GM12878 (cell line): ENCODE data around the gene PDZD2. TPM values are rescaled to one million over a fixed set of nuclear protein-coding genes. Genes with fewer than 3 reads are reported as not detected.

Experiments used
- ATAC-seq: fragments of 200-7000 bp; cut with Tn5 transposase; 3 replicates; pipeline ENCODE4 v1.9.1; 2020; ENCODE audit warnings: mild to moderate bottlenecking, moderate library complexity
- BruUV-seq: library from RNA; stranded (reverse); fragments of 400-500 nt; replicated peaks from 2 replicates; lab custom pipeline; 2021; lab: Mats Ljungman, UMichigan
- CTCF ChIA-PET: fragments of 300-600 bp; sonication (Branson Sonifier 250); formaldehyde crosslinking; extraction: SDS; loops from one replicate; lab custom pipeline; 2021; ENCODE audit warnings: inconsistent platforms; lab: Yijun Ruan, JAX
- POLR2A ChIA-PET: fragments of 350-600 bp; formaldehyde crosslinking; extraction: SDS; loops from one replicate; lab custom pipeline; 2021; ENCODE audit warnings: inconsistent platforms; lab: Charles Lee
- RAD21 ChIA-PET: fragments of 300-600 bp; sonication (Branson Sonifier 250); formaldehyde crosslinking; loops from one replicate; lab custom pipeline; 2023; ENCODE audit warnings: antibody characterized with exemption; ENCODE audit not compliant: unreplicated experiment; lab: Charles Lee
- SMC1A ChIA-PET: fragments of 300-600 bp; sonication (Branson Sonifier 250); formaldehyde crosslinking; loops from one replicate; lab custom pipeline; 2023; ENCODE audit not compliant: unreplicated experiment, uncharacterized antibody; lab: Charles Lee
- DNase-seq: peaks from one replicate; pipeline ENCODE4 v3.0.0-alpha.2; 2011; ENCODE audit warnings: low read depth, low spot score
- FAIRE-seq: peaks from 3 replicates; lab custom pipeline; 2011; peaks lifted over from hg19 to GRCh38; lab: Jason Lieb, UNC
- H2AFZ ChIP-seq: 2 replicates; pipeline ENCODE4 v1.6.0; 2011; ENCODE audit warnings: low read depth, low read length, control low read depth; ENCODE audit not compliant: control insufficient read depth
- H3K27ac ChIP-seq: 2 replicates; pipeline ENCODE4 v1.5.1; 2011; ENCODE audit warnings: control low read depth; ENCODE audit not compliant: control insufficient read depth, insufficient read depth
- H3K27me3 ChIP-seq, 2 experiments: replicated peaks in 1 of 2; 2 replicates each; pipeline versions ENCODE4 v1.6.0 to v1.6.1; 2011; ENCODE audit warnings: low read length in 1 of 2; ENCODE audit not compliant: control insufficient read depth in 2 of 2, insufficient read depth in 2 of 2
- H3K36me3 ChIP-seq, 2 experiments: 2 replicates each; pipeline ENCODE4 v1.5.1; 2011; ENCODE audit warnings: low read length in 1 of 2; ENCODE audit not compliant: control insufficient read depth in 2 of 2, insufficient read depth in 2 of 2
- H3K4me1 ChIP-seq: 2 replicates; pipeline ENCODE4 v1.6.1; 2011; ENCODE audit warnings: mild to moderate bottlenecking, low read length, moderate library complexity, mixed read lengths; ENCODE audit not compliant: control insufficient read depth, insufficient read depth
- H3K4me2 ChIP-seq: 2 replicates; pipeline ENCODE4 v1.6.0; 2011; ENCODE audit warnings: control low read depth; ENCODE audit not compliant: control insufficient read depth, insufficient read depth
- H3K4me3 ChIP-seq: fragments of 200-600 bp; sonication (generic); 2 replicates; pipeline ENCODE4 v1.5.1; 2016
- H3K79me2 ChIP-seq: 2 replicates; pipeline ENCODE4 v1.6.0; 2011; ENCODE audit warnings: low read length; ENCODE audit not compliant: control insufficient read depth, insufficient read depth
- H3K9ac ChIP-seq: 2 replicates; pipeline ENCODE4 v1.8.0; 2011; ENCODE audit warnings: low read length, control low read depth, mixed read lengths; ENCODE audit not compliant: control insufficient read depth, insufficient read depth
- H3K9me3 ChIP-seq: replicated peaks from 3 replicates; pipeline ENCODE4 v1.5.1; 2011; ENCODE audit warnings: mild to moderate bottlenecking, low read length; ENCODE audit not compliant: control insufficient read depth, insufficient read depth
- H4K20me1 ChIP-seq: 2 replicates; pipeline ENCODE4 v1.6.0; 2011; ENCODE audit not compliant: control insufficient read depth, insufficient read depth
- BCLAF1 ChIP-seq: fragments of 450-650 bp; IDR thresholded peaks from 2 replicates; pipeline ENCODE4 v1.6.1; 2017; ENCODE audit warnings: antibody characterized with exemption, mild to moderate bottlenecking, moderate library complexity
- CEBPB ChIP-seq, 2 experiments: fragments of 150-350 bp in 1 of 2; IDR thresholded peaks; 2 replicates each; pipeline ENCODE4 v1.6.1; 2012 to 2014; ENCODE audit warnings: low read depth in 2 of 2, low read length in 2 of 2, borderline replicate concordance in 1 of 2, inconsistent platforms in 1 of 2
- CTCF ChIP-seq, 3 experiments: IDR thresholded peaks in 2 of 3; conservative IDR thresholded peaks in 1 of 3; 2 replicates each; pipeline ENCODE4 v1.5.1; 2011; ENCODE audit warnings: low read depth in 3 of 3, low read length in 3 of 3, mild to moderate bottlenecking in 3 of 3, control low read depth in 2 of 3, moderate library complexity in 2 of 3, inconsistent platforms in 1 of 3, mixed read lengths in 1 of 3; ENCODE audit not compliant: control insufficient read depth in 2 of 3, insufficient read depth in 1 of 3; ENCODE audit errors: extremely low read depth in 1 of 3
- FOXM1 ChIP-seq: IDR thresholded peaks from 2 replicates; pipeline ENCODE4 v1.6.1; 2012; ENCODE audit warnings: low read depth, mild to moderate bottlenecking, inconsistent platforms, low read length, moderate library complexity
- SMAD5 ChIP-seq: IDR thresholded peaks from 2 replicates; pipeline ENCODE4 v1.6.1; 2016; ENCODE audit warnings: antibody characterized with exemption, low read depth
- SUZ12 ChIP-seq: fragments of 200-600 bp; sonication (generic); IDR thresholded peaks from one replicate; pipeline ENCODE4 v1.6.1; 2018; ENCODE audit warnings: antibody characterized with exemption, mild to moderate bottlenecking; ENCODE audit not compliant: unreplicated experiment
- ZBTB40 ChIP-seq: fragments of 450-650 bp; IDR thresholded peaks from 2 replicates; pipeline ENCODE4 v1.6.1; 2016; ENCODE audit warnings: mild to moderate bottlenecking, moderate library complexity, borderline replicate concordance
- ZNF687 ChIP-seq: fragments of 450-650 bp; IDR thresholded peaks from 2 replicates; pipeline ENCODE4 v1.6.1; 2017; ENCODE audit warnings: mild to moderate bottlenecking, moderate library complexity
- ZZZ3 ChIP-seq: IDR thresholded peaks from 2 replicates; pipeline ENCODE4 v1.6.1; 2011; ENCODE audit warnings: low read depth; ENCODE audit not compliant: control insufficient read depth, insufficient read length
- WGBS: methylation state at CpG from one replicate; pipeline ENCODE4 v1.1.6; 2016; ENCODE audit warnings: low lambda C conversion rate; ENCODE audit not compliant: insufficient replicate concordance, insufficient coverage; ENCODE audit errors: missing lambda C conversion rate; 5-methylcytosine and 5-hydroxymethylcytosine counted together
- in situ Hi-C: fragments of 300-500 bp; cut with MboI; formaldehyde crosslinking; loops from 9 replicates; pipeline ENCODE4 v1.14.3; 2018; ENCODE audit warnings: mixed read lengths
- intact Hi-C: fragments of 100-400 bp; cut with micrococcal nuclease; formaldehyde crosslinking; loops from one replicate; pipeline ENCODE4 v1.14.2; 2022; ENCODE audit not compliant: unreplicated experiment
- polyA plus RNA-seq, 11 experiments: library from polyadenylated mRNA; depleted of rRNA in 4 of 11; unstranded in 6 of 11; stranded (reverse) in 5 of 11; fragments of >200 nt; fragmentation: Nextera tagmentation in 4 of 11; fragmentation: Illumina TruSeq in 1 of 11; extraction: Ambion mirVana in 4 of 11; extraction: Trizol in 1 of 11; gene quantifications; 1 replicate in 1 of 11; 2 replicates in 10 of 11; pipeline versions ENCODE4 v1.2.1 to v1.2.3, GENCODE V29; 2011 to 2016; ENCODE audit warnings: inconsistent platforms in 2 of 11, missing spikeins in 2 of 11, low read depth in 1 of 11
- total RNA-seq, 4 experiments: library from RNA; depleted of rRNA in 3 of 4; stranded (reverse); fragments of >200 nt in 3 of 4; fragmentation: Illumina TruSeq in 1 of 4; extraction: Trizol in 1 of 4; gene quantifications; 2 replicates each; pipeline versions ENCODE4 v1.2.1 to v1.2.3, GENCODE V29; 2013 to 2021

The PDZD2 gene
- total and polyA plus RNA-seq, 10 of the 15 experiments (the other 5 are each of a cell fraction or from before 2014, with no cell fraction given), result 0.01 to 0.58 (median 0.29) TPM; not detected in 3

- ATAC-seq (no peak), DNase-seq (no peak), FAIRE-seq (no peak)
- H2AFZ ChIP-seq, result no peak overlapping the region
- H3K4me2 ChIP-seq, result no peak overlapping the region
- H3K36me3 ChIP-seq, result no peaks in the 10 kb centered on the region
- ChIA-PET RAD21 (no interaction called here), CTCF (no interaction called here), SMC1A (no interaction called here), POLR2A (no interaction called here)
- in situ Hi-C loops, result no loop called here
- WGBS, result 21% methylated on average over 3 of the region's 3 CpGs
- H3K9me3 ChIP-seq, result no peaks in the 10 kb centered on the region
- H3K4me3 ChIP-seq, result no peak overlapping the region
- no peaks in the 10 kb centered on the region for H3K4me1 ChIP-seq
- no peak overlapping the region for H3K27ac ChIP-seq
- H4K20me1 ChIP-seq, result no peaks in the 10 kb centered on the region
- no peaks in the 10 kb centered on the region for H3K79me2 ChIP-seq
- intact Hi-C loops, result no loop called here
- no TSS peak for BruUV-seq
- H3K27me3 ChIP-seq, result no peaks in the 10 kb centered on the region; a peak in 2 of 4 replicates
- H3K9ac ChIP-seq, result no peak overlapping the region
- no peak for TF ChIP-seq SUZ12
- no peak for TF ChIP-seq FOXM1
- no peak for TF ChIP-seq BCLAF1
- no peak for TF ChIP-seq ZZZ3
- TF ChIP-seq ZBTB40, result no peak
- no peak for TF ChIP-seq ZNF687
- no peak for TF ChIP-seq SMAD5
- TF ChIP-seq CTCF (IDR thresholded peaks at IDR 0.05 in 2 of 3, conservative IDR thresholded peaks at IDR 0.05 in 1 of 3; ENCODE audit: control insufficient read depth in 2 of 3, extremely low read depth in 1 of 3, insufficient read depth in 1 of 3, low read depth in 3 of 3, low read length in 3 of 3), result no peak
- no peak for TF ChIP-seq CEBPB (IDR thresholded peaks at IDR 0.05; ENCODE audit: borderline replicate concordance in 1 of 2, low read depth in 2 of 2, low read length in 2 of 2)
These were observed 112.7 kb downstream of the PDZD2 start for GRCh38 chr5:31751610-31752009.
